Breast epithelium (tissue), 4 donors: Measurements from ENCODE around the gene RRAGA. TPM values are rescaled to one million over a fixed set of nuclear protein-coding genes. Genes with fewer than 3 reads are reported as not detected.

ENCODE experiments used
- DNase-seq, 2 donors: peaks; one replicate each; pipeline ENCODE4 v3.0.0-alpha.2; 2019; ENCODE audit warnings: low spot score in 2 of 2
- H3K27ac ChIP-seq, 2 donors: fragments of 200-600 bp; sonication (generic) in 1 of 2; one replicate each; pipeline ENCODE4 v1.5.1; 2016 to 2019; ENCODE audit warnings: mild to moderate bottlenecking in 1 of 2
- H3K27me3 ChIP-seq, 2 donors: fragments of 200-600 bp; sonication (generic) in 1 of 2; one replicate each; pipeline versions ENCODE4 v1.5.1 to v1.6.0; 2017 to 2019; ENCODE audit warnings: control low read depth in 1 of 2, mild to moderate bottlenecking in 1 of 2
- H3K36me3 ChIP-seq: fragments of 200-600 bp; one replicate; pipeline ENCODE4 v1.5.1; 2019
- H3K4me1 ChIP-seq, 2 donors: fragments of 200-600 bp; sonication (generic); one replicate each; pipeline ENCODE4 v1.5.1; 2016 to 2019; ENCODE audit warnings: control low read depth in 1 of 2
- H3K4me3 ChIP-seq, 3 donors: fragments of 200-600 bp; sonication (generic); 1 replicate in 2 of 3; 2 replicates in 1 of 3; pipeline ENCODE4 v1.5.1; 2016 to 2019; ENCODE audit warnings: mild to moderate bottlenecking in 3 of 3, moderate library complexity in 2 of 3
- H3K9me3 ChIP-seq, 2 donors: fragments of 200-600 bp; sonication (generic) in 1 of 2; one replicate each; pipeline ENCODE4 v1.5.1; 2016 to 2019; ENCODE audit warnings: control low read depth in 1 of 2
- POLR2A ChIP-seq: fragments of 450-650 bp; IDR thresholded peaks from one replicate; pipeline ENCODE4 v1.6.1; 2016; ENCODE audit warnings: antibody characterized with exemption, mild to moderate bottlenecking, moderate library complexity
- POLR2AphosphoS5 ChIP-seq, 3 donors: sonication (generic); formaldehyde crosslinking; IDR thresholded peaks; one replicate each; pipeline ENCODE4 v1.6.1; 2017; ENCODE audit warnings: antibody characterized with exemption in 3 of 3
- intact Hi-C: fragments of 100-400 bp; cut with DNase I; formaldehyde crosslinking; loops from one replicate; pipeline ENCODE4 v1.15.1; 2023; ENCODE audit warnings: low total_unique reads
- total RNA-seq, 3 donors: library from RNA; depleted of rRNA; stranded (reverse); fragments of >200 nt; gene quantifications; one replicate each; pipeline ENCODE4 v1.1.0, GENCODE V29; 2016
- TF ChIP-seq, protein P1 (sequence below), 3 donors: fragments of 450-650 bp; IDR thresholded peaks; one replicate each; pipeline ENCODE4 v1.5.1; 2016 to 2017; ENCODE audit warnings: antibody characterized with exemption in 3 of 3, mild to moderate bottlenecking in 3 of 3, moderate library complexity in 3 of 3

The RRAGA gene
- total RNA-seq, 3 donors from 2014 or later: 39.1 to 48.6 (median 43.6) TPM

DNA sequence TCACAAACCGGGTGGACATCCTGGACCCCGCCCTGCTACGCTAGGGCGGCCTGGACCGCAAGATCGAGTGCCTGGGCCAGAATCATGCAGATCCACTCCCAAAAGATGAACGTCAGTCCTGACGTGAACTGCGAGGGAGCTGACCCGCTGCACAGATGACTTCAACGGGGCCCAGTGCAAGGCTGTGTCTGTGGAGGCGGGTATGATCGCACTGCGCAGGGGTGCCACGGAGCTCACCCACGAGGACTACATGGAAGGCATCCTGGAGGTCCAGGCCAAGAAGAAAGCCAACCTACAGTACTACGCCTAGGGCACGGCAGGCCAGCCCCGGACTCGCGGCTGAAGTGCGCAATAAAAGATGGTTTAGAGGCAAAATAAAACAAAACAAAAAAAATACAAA is 21.4 kb upstream of the RRAGA start:
- intact Hi-C loops: loop anchor here (10.0 kb wide), 1 partner anchor 773 kb away; no protein-coding TSS in a partner anchor
- no peak overlapping the region for H3K4me3 ChIP-seq
- no peaks in the 10 kb centered on the region for H3K36me3 ChIP-seq
- no peaks in the 10 kb centered on the region for H3K27me3 ChIP-seq
- TF ChIP-seq POLR2A (no peak), POLR2AphosphoS5 (IDR thresholded peaks at IDR 0.05) (no peak)
- TF ChIP-seq, protein P1, sequence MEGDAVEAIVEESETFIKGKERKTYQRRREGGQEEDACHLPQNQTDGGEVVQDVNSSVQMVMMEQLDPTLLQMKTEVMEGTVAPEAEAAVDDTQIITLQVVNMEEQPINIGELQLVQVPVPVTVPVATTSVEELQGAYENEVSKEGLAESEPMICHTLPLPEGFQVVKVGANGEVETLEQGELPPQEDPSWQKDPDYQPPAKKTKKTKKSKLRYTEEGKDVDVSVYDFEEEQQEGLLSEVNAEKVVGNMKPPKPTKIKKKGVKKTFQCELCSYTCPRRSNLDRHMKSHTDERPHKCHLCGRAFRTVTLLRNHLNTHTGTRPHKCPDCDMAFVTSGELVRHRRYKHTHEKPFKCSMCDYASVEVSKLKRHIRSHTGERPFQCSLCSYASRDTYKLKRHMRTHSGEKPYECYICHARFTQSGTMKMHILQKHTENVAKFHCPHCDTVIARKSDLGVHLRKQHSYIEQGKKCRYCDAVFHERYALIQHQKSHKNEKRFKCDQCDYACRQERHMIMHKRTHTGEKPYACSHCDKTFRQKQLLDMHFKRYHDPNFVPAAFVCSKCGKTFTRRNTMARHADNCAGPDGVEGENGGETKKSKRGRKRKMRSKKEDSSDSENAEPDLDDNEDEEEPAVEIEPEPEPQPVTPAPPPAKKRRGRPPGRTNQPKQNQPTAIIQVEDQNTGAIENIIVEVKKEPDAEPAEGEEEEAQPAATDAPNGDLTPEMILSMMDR (IDR thresholded peaks at IDR 0.05): no peak
- no peaks in the 10 kb centered on the region for H3K4me1 ChIP-seq
- DNase-seq: no peak
- H3K27ac ChIP-seq: no peak overlapping the region
- H3K9me3 ChIP-seq: no peaks in the 10 kb centered on the region

DNA sequence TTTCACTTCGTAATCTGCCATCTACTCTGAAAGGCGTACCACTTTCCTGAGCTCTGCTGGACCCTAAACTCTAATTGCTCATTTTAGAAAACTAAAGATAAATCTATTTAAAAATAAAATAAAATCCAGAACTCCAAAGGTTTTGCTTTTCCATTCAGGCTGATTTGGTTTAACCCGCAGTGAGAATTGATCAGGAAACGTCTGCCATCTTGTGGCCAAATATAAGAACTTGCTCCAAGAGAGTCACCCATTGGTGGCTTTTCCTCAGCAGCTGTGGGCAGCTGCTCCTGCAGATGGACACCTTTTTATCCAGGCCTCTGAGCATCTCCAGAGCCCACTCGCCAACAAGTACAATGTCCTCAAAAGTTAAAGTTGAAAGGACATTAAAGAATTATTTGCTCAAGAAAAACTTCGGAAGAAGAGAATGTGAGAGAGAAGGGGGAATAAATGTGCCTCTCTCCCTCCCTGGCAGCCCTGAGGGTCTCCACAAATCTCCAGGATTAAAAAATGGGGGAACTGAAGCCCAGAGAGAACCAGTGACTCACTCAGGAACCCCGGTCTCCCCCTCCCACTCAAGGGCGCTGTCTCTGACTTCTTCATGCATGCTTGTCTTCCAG is 20.3 kb upstream of the RRAGA start:
- no peaks in the 10 kb centered on the region for H3K36me3 ChIP-seq
- no peak overlapping the region for H3K27ac ChIP-seq
- no peak overlapping the region for H3K4me3 ChIP-seq
- DNase-seq: no peak
- no peaks in the 10 kb centered on the region for H3K4me1 ChIP-seq
- no peaks in the 10 kb centered on the region for H3K27me3 ChIP-seq
- TF ChIP-seq POLR2A: no peak
- TF ChIP-seq, protein P1 (IDR thresholded peaks at IDR 0.05): peak; percentile 46 to 73 (median 70)
- H3K9me3 ChIP-seq: no peaks in the 10 kb centered on the region
- intact Hi-C loops: loop anchor here (10.0 kb wide), 1 partner anchor 774 kb away; no protein-coding TSS in a partner anchor

DNA sequence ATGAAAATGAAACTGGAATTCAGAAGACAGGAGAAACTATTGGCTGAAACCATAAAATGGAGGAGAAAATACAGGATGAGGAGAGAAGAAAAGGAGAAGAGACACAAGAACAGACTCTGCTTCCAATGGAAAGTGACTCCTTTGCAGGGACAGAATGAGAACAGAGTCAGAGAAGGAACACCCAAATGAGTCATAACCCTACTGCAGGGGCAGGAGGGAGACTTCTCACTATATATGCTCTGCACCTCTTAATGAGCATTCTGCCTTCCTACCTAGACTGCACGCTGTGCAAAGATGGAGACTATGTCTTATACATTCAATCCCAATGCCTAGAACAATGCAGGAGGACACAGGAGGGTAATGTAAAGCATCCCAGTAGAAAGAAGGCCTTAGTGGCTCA is 18.3 kb upstream of the RRAGA start:
- Histone ChIP-seq H3K27me3 (no peaks in the 10 kb centered on the region), H3K9me3 (no peaks in the 10 kb centered on the region), H3K36me3 (no peaks in the 10 kb centered on the region), H3K4me3 (no peak overlapping the region), H3K4me1 (no peaks in the 10 kb centered on the region), H3K27ac (no peak overlapping the region)
- no peak for DNase-seq
- no peak for TF ChIP-seq POLR2AphosphoS5 (IDR thresholded peaks at IDR 0.05)
- TF ChIP-seq, protein P1 (IDR thresholded peaks at IDR 0.05): no peak
- TF ChIP-seq POLR2A: no peak
- intact Hi-C loops: no loop called here

DNA sequence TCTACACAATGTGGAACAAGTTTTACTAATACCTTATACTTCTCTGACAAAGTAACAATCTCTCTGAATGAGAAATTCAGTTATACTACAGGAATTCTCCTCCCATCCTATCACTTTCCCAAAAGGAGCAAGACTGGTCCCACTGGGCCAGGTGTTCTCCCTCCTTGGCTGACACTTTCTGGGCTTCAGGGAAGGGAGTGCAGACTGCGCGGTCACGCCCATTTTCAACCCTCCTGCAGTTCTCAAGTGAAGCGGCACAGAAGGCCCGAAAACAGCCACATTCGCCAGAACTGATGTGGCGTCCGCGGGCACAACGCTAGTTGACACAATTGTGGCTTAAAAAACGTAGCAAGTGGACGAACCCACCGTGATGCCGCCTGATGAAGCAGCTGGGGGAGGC is 16.8 kb upstream of the RRAGA start:
- intact Hi-C loops: no loop called here
- Histone ChIP-seq H3K4me1 (no peaks in the 10 kb centered on the region), H3K27ac (no peak overlapping the region), H3K36me3 (no peaks in the 10 kb centered on the region), H3K27me3 (no peaks in the 10 kb centered on the region), H3K4me3 (no peak overlapping the region), H3K9me3 (no peaks in the 10 kb centered on the region)
- no peak for TF ChIP-seq POLR2A
- TF ChIP-seq, protein P1 (IDR thresholded peaks at IDR 0.05): no peak
- no peak for DNase-seq

DNA sequence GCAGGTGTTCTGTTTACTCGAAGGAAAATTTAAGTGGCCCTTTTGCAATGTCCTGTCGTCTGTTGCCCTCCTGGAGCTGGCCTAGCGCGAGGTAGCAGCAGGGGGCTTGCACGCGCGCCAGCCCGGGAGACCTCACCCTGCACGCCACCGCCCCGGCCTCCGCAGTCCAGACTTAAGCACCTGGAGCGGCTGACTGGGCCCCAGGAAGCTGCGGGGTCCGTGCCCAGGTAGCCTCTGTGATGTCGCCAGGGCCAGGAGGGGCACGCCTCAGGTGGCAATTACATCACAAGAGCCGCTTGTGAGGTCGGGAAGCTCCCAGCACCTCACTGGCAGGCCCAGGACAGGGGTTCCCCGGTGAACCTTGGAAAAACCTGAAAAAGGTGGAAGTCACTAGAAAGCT is 16.2 kb upstream of the RRAGA start, which contains the start of gene SAXO1:
Gene SAXO1 (minus strand): TSS at position 195 of the 400 bp plus-strand sequence. CDS start 301 bp downstream, outside the sequence.
- H3K4me1 ChIP-seq: no peaks in the 10 kb centered on the region
- no peak for DNase-seq

More for the DNA sequence above, 16.2 kb upstream of the RRAGA start, which contains the start of gene SAXO1:
- Histone ChIP-seq H3K4me3 (no peak within 1 kb of the TSS), H3K27me3 (no peaks in the 10 kb centered on the region), H3K27ac (no peak within 1 kb of the TSS), H3K9me3 (no peaks in the 10 kb centered on the region), H3K36me3 (no peaks in the 10 kb centered on the region)
- TF ChIP-seq POLR2AphosphoS5 (IDR thresholded peaks at IDR 0.05): no peak
- no peak for TF ChIP-seq POLR2A
- TF ChIP-seq, protein P1 (IDR thresholded peaks at IDR 0.05): no peak
- intact Hi-C loops: no loop called here
